Progenitor cell of endocrine pancreas (in vitro differentiated cells): ENCODE data around the gene GALNT2. TPM values are rescaled to one million over a fixed set of nuclear protein-coding genes. Genes with fewer than 3 reads are reported as not detected.
A peak's percentile ranks its signal among the peaks of the same experiment; 100 is the strongest.

Experiments used
- DNase-seq: peaks from one replicate; pipeline ENCODE4 v3.0.0; 2021; ENCODE audit warnings: low spot score; ENCODE audit not compliant: unreplicated experiment
- H3K27ac Mint-ChIP-seq: 2 replicates; pipeline ENCODE4 v1.8.0; 2021; ENCODE audit warnings: mild to moderate bottlenecking, moderate library complexity, mixed read lengths
- H3K27me3 Mint-ChIP-seq: 2 replicates; pipeline ENCODE4 v1.8.0; 2021; ENCODE audit warnings: mixed read lengths
- H3K36me3 Mint-ChIP-seq: 2 replicates; pipeline ENCODE4 v1.8.0; 2022; ENCODE audit warnings: mixed read lengths; ENCODE audit not compliant: insufficient read depth
- H3K4me1 Mint-ChIP-seq: 2 replicates; pipeline ENCODE4 v1.8.0; 2021; ENCODE audit warnings: low read depth, mixed read lengths
- H3K4me3 Mint-ChIP-seq: 2 replicates; pipeline ENCODE4 v1.8.0; 2021; ENCODE audit warnings: low read depth, mild to moderate bottlenecking, moderate library complexity, mixed read lengths
- H3K9me3 Mint-ChIP-seq: 2 replicates; pipeline ENCODE4 v1.8.0; 2021; ENCODE audit warnings: low read depth, mixed read lengths
- total RNA-seq: library from RNA; stranded (reverse); gene quantifications from 2 replicates; pipeline ENCODE4 v1.2.1, GENCODE V29; 2021
- TF ChIP-seq, protein P1 (sequence below): fragments of 200-600 bp; sonication (generic); IDR thresholded peaks from one replicate; pipeline ENCODE4 v1.5.0; 2021; ENCODE audit warnings: antibody characterized with exemption, mild to moderate bottlenecking; ENCODE audit not compliant: unreplicated experiment

Gene GALNT2
- total RNA-seq, 1 donor from 2014 or later = 95.2 TPM

DNA sequence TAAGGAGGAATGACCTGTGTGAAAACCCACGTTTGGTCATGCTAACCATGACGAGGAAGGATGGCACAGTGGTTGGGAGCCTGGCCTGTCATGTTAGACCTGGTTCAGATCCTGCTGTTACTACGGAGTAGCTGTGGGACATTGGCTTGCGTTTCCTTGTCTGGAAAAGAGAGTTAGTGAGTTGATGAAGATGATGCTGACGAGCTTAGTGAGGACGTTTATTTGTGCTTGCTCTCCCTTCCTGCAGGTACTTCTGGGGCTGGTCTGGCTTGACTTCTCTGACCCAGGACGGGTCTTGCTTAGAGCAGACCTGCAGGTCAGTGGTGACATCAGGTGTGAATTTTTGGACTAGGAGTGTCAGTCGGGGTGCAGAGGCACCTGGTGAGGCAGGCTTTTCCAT, 14.7 kb downstream of the GALNT2 start:
- H3K4me1 Mint-ChIP-seq = peaks cover 42% of the 10 kb centered on the region
- no peaks in the 10 kb centered on the region for H3K27me3 Mint-ChIP-seq
- peaks cover 10% of the 10 kb centered on the region for H3K36me3 Mint-ChIP-seq
- H3K27ac Mint-ChIP-seq = no peak overlapping the region
- TF ChIP-seq, protein P1, sequence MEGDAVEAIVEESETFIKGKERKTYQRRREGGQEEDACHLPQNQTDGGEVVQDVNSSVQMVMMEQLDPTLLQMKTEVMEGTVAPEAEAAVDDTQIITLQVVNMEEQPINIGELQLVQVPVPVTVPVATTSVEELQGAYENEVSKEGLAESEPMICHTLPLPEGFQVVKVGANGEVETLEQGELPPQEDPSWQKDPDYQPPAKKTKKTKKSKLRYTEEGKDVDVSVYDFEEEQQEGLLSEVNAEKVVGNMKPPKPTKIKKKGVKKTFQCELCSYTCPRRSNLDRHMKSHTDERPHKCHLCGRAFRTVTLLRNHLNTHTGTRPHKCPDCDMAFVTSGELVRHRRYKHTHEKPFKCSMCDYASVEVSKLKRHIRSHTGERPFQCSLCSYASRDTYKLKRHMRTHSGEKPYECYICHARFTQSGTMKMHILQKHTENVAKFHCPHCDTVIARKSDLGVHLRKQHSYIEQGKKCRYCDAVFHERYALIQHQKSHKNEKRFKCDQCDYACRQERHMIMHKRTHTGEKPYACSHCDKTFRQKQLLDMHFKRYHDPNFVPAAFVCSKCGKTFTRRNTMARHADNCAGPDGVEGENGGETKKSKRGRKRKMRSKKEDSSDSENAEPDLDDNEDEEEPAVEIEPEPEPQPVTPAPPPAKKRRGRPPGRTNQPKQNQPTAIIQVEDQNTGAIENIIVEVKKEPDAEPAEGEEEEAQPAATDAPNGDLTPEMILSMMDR = no peak
- DNase-seq = no peak
- no peak overlapping the region for H3K4me3 Mint-ChIP-seq
- peaks cover 6% of the 10 kb centered on the region for H3K9me3 Mint-ChIP-seq

DNA sequence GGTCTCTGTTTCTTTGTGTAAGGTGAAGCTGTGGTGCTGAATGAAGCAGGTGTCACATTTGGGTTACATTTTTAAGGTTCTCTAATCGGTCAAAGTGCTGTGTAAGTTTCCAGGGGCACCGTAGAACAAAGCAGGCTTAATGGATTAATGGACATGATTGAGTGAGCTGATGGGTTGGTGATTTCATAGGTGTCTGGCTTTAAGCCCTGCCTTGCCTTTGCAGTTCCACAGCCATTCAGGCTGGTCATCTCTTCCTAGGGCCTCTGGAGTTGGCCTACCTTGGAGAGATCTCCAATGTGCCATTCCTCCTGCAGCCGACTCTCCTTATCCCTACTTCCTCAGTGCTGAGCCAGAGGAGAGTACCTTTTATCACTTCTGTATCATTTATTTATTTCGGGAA, 15.2 kb downstream of the GALNT2 start:
- peaks cover 41% of the 10 kb centered on the region for H3K4me1 Mint-ChIP-seq
- DNase-seq = no peak

DNA sequence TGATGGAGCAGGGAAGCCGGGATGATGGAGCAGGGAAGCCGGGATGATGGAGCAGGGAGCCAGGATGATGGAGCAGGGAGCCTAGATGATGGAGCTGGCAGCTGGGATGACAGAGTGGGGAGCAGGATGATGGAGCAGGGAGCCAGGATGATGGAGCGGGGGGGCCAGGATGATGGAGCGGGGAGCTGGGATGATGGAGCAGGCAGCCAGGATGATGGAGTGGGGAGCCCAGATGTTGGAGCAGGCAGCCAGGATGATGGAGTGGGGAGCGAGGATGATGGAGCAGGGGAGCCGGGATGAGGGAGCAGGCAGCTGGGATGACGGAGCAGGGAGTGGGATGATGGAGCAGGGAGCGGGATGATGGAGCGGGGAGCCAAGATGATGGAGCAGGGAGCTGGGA, 16.0 kb downstream of the GALNT2 start:
- H3K36me3 Mint-ChIP-seq = peaks cover 6% of the 10 kb centered on the region
- H3K27ac Mint-ChIP-seq = peak overlapping the region; percentile 87
- H3K4me1 Mint-ChIP-seq = peaks cover 37% of the 10 kb centered on the region

More for the DNA sequence above, 15.2 kb downstream of the GALNT2 start:
- Mint-ChIP-seq H3K4me3 (no peak overlapping the region), H3K27ac (peak overlapping the region; percentile 87), H3K27me3 (no peaks in the 10 kb centered on the region), H3K9me3 (peaks cover 6% of the 10 kb centered on the region), H3K36me3 (peaks cover 8% of the 10 kb centered on the region)
- TF ChIP-seq, protein P1 = no peak

DNA sequence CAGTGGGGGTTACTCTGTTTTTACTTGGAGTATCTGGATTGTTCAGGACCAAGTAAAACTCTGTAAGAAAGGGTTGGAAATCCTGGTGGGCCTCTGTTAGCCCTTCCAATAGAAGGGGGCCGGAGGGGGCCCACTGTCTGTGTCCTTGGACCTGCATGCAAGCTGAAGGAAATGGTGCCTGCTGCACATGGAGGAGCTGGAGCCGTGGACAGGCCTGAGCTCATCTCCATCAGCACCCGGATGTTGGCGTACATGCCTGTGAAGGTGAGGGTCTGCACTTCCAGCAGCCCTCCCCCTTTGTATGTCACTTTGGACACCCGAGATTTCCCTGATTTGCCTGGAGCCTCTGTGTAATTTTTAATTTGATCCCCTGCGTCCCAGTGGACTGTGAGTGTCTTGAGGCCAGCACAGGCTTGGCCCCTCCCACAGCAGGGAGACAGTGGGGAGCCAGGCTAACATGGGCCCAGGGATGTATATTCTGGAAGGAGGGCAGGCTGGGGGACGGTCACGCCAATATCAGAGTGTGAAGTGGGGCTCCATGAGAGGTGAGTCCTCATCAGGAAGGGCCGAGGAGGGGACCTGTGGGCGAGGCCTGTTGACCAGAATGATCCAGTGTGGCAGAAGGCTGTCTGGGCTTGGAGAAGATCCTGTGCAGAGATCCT, 16.8 kb downstream of the GALNT2 start:
- H3K9me3 Mint-ChIP-seq = peaks cover 6% of the 10 kb centered on the region
- peaks cover 35% of the 10 kb centered on the region for H3K4me1 Mint-ChIP-seq
- H3K36me3 Mint-ChIP-seq = peaks cover 6% of the 10 kb centered on the region
- H3K4me3 Mint-ChIP-seq = no peak overlapping the region
- TF ChIP-seq, protein P1 = no peak
- no peak for DNase-seq
- no peaks in the 10 kb centered on the region for H3K27me3 Mint-ChIP-seq
- peak overlapping the region; percentile 63 for H3K27ac Mint-ChIP-seq

More for the DNA sequence above, 16.0 kb downstream of the GALNT2 start:
- Mint-ChIP-seq H3K9me3 (peaks cover 6% of the 10 kb centered on the region), H3K27me3 (no peaks in the 10 kb centered on the region), H3K4me3 (no peak overlapping the region)
- DNase-seq = no peak
- TF ChIP-seq, protein P1 = no peak

DNA sequence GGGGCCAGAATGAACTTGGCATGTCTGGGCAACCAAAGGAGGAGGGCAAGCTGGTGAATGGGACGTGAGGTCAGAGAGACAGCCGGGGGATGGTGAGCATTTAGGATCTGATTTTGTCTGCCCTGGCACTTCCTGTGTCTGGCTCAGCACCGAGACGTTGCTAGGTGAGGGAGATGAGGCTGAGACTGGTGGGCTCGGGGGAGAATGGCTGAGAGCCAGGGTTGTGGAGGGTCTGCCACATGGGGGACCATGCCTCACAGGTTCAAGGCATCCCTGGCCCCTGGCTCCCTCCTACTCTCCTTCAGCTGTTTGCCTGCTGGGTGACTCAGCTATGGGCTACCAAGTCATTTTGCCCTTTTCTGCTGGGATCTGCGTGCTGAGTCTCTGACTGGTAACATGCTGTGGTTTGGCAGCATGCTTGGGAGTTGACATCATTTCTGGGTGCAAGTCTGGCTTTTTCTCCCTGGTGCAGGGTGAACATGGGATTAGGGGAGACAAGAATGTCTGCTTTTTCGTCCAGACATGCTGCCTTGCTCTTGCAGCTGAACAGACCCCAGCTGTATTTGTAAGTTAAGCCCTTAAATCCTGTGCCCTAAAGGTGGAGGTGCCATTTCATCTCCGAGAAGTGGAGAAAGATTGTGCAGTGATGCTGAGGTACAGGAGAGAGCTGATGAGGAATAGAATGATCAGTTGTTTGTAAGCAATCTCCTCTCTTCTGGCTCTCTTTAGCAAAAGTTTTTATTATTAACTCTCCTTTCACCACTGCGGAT, 17.6 kb downstream of the GALNT2 start:
- H3K4me1 Mint-ChIP-seq = peaks cover 29% of the 10 kb centered on the region
- peaks cover 6% of the 10 kb centered on the region for H3K9me3 Mint-ChIP-seq
- no peak overlapping the region for H3K4me3 Mint-ChIP-seq
- peaks cover 8% of the 10 kb centered on the region for H3K36me3 Mint-ChIP-seq
- DNase-seq = no peak
- no peaks in the 10 kb centered on the region for H3K27me3 Mint-ChIP-seq
- H3K27ac Mint-ChIP-seq = peak overlapping the region; percentile 63
- TF ChIP-seq, protein P1 = no peak
